HG03064 (cell line): ENCODE data around the gene CHL1.

Experiments
- ATAC-seq: cut with Tn5 transposase; IDR thresholded peaks from one replicate; pipeline ENCODE4 v1.9.1; 2021; ENCODE audit warnings: low read depth; ENCODE audit not compliant: unreplicated experiment

The CHL1 gene

DNA sequence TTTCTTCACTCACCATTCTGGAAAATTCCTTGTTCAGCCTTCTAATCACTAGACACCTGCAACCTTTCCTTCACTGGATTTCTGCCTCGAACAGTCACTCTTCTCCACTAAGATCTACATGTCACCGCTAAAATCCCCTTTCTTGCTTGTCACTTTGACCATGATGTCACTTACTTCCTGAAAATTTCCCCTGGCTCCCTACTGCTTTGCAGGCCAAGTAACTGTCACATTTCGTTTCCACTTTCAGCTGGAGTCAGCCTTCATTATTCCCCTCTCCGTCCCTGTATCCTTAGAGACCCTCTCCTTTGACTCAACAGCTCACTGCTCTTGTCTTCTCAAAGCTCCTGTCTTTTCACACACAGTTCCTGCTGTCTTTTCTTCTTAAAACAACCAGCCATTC lies 15.9 kb downstream of the CHL1 start:
- peak; percentile 89 for ATAC-seq

DNA sequence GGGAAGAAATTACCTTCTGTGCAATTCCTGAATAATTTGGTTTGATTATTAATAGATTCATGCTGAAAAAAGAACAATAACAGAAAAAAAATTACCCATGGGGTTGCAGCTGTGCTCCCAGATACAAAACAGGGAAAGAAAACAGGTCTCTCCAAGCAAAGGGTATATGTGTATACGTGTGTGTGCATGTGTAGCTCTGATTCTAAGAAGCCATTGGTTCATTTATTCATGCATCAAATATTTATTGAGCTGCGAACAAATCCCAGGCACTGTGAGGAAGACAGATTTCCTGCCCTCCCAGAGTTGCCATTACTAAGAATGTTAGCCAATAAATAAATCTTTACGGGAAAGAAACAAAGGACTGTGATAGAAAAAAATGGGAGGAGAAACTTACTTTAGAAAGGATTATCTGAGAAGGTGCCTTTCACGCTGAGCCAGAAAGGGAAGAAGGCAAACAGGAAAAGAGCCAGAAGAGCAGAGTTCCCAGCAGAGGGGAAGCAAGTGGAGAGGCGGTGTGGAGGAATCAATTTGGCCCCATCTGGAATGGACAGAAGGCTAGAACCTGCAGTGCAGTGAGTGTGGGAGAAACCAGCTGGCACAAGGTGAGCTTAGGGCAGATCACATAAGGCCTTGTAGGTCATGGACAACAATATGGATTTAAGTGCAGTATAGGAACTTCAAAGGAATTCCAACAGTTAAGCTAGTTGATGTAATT lies 20.7 kb downstream of the CHL1 start:
- ATAC-seq, result no peak

- ATAC-seq, result no peak
These were observed 21.4 kb downstream of the CHL1 start for GRCh38 chr3:217948-218347.

GRCh38 chr3:228442-229182 lies 32.0 kb downstream of the CHL1 start:
- no peak for ATAC-seq

DNA sequence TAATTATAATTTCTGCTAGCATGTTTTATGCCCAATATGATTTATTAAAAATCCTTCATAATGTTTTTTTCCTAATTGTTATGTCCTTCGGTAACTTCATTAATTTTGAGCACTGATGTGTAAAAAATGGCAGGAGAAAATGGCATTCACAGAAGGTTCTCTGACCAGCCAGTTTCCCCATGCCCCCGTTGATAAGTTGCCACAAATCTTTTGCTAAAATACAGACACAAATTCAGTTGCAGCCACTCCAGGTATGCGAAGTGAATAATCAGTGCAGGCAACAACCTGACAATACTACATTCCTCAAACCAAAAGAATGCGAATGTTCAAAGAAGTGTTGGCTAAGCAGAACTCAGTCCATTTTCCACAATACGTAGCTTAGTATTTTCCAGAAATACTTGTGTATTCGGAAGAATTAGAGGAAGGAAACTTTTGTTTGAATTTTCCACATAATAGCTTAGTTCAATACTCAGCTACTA lies 32.7 kb downstream of the CHL1 start:
- ATAC-seq, result no peak

DNA sequence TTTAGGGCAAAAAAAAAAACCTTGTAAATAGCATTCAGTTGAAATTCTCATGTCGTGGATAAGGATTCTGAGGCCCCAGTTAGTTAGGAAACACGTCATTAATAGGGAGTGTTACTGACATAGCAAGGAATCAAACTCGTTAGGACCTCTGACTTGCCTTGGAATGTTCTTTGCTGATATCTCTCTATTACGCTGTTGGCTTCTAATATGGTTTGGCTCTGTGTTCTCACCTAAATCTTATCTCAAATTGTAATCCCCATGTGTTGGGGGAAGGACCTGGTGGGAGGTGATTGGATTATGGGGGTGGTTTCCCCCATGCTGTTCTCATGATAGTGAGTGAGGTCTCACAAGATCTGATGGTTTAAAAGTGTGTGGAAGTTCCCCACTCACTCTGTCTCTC lies 40.3 kb downstream of the CHL1 start:
- no peak for ATAC-seq

DNA sequence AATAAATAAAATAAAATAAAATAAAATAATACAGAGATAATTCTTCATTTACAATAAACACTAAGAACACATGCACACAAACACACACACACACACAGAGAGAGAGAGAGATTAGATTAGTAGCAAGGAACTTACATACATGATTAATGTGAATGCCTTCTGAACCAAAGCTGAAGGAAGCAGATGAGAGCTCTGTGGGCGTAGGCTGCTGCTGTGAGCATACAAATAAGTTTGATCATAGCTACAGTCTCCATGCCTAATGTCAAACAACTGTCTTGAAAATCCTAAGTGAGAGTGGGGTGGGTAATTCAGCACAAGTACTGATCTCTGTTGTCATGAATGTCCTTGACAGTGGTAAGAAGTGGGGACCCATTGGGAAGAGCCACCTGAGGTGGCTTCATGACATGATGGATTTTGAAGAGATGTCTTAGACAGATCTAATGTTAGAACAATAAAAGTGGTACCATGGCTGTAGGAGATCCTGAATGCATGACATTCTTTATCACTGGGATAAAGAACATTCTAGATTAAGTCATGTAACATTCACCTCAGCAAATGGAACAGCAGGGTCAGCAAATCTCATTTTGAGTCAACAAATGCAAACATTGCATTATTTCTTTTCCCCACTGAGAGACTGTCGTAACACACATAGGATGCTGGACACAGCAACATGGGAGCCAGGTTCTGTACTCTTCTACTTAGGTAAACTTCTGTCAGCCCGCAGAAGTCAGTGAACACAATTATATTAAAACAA lies 46.2 kb downstream of the CHL1 start:
- no peak for ATAC-seq

- no peak for ATAC-seq
These were observed 46.8 kb downstream of the CHL1 start for GRCh38 chr3:243356-243725.

GRCh38 chr3:244041-244440 lies 47.5 kb downstream of the CHL1 start:
- no peak for ATAC-seq

DNA sequence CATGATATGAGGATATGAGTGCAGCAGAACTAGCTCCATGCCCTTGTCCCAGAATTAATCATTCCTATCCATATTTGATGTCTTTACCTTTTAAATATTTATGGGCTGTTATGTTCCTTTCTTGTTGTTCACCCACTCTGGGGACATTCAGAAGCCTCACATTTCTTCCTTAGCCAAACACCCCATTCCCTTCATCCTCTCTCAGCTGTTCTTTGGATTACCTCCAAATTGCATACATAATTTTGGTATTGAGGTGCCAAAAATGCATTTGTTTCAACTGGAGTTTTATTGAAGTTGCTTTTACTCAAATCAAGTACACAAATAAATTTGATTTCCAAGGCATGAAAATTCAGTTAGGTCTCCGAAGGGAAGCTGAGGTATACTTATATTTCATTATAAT lies 51.4 kb downstream of the CHL1 start:
- no peak for ATAC-seq

GRCh38 chr3:248864-249520 lies 52.4 kb downstream of the CHL1 start:
- ATAC-seq, result no peak

GRCh38 chr3:249587-250262 lies 53.2 kb downstream of the CHL1 start:
- ATAC-seq, result no peak

DNA sequence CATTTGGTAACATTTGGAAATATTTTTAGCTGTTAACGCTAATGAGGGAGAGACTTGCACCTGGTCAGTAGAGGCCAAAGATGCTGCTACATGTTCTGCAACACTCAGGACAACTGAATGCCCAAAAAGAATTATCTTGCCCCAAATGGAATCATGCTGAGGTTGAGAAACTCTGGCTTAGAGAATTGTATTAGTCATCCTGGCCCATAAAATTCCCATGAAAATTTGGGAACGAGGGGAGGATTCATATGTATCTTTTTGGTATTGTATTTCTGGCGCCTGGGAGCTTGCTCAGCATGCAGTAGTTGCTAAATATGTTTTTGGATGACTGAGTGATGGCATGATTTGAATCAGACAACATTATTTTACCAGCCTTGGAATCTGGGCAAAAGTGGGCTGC lies 59.9 kb downstream of the CHL1 start:
- no peak for ATAC-seq

DNA sequence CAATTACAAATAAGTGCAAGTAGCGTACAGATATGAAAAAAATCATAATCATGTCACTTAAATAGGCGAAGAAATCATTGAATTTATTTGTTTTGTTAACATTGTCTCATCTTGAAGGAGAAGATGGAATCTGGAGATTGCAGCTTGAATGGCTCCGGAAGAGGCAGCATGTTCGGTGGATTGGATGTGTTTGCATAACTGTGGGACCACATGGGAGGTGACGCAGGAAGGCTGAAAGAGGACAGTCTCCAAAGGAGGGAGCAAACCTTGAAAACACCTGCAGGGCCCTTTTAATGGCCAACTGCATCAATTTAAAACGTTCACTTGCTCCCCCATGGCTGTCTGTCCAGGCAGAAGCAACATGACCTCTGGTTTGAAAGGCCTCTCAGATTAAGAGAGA lies 61.3 kb downstream of the CHL1 start:
- ATAC-seq, result no peak

GRCh38 chr3:260898-261297 lies 64.3 kb downstream of the CHL1 start:
- ATAC-seq, result no peak

DNA sequence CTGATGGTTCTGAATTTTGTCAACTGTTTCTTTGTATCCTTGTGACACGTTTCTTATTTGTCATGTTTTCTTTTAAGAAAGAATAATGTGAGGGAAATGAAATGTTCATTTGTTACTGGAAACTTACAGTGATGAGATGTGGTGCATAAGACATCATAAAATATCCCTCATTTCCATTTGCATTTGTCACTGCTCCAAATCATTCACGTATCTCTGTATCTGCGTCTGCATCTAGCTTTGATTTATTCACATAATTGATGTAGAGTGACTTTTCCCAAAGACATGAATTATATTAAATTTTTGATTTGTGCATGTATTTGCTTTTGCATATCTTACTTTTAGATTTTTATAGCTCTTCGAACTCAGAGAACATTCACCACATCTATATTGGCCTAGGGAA lies 66.8 kb downstream of the CHL1 start:
- no peak for ATAC-seq

- no peak for ATAC-seq
These were observed 68.0 kb downstream of the CHL1 start for GRCh38 chr3:264394-265156.

GRCh38 chr3:267101-267500 lies 70.5 kb downstream of the CHL1 start:
- ATAC-seq, result no peak

GRCh38 chr3:270688-271087 lies 74.1 kb downstream of the CHL1 start:
- peak; percentile 64 for ATAC-seq

DNA sequence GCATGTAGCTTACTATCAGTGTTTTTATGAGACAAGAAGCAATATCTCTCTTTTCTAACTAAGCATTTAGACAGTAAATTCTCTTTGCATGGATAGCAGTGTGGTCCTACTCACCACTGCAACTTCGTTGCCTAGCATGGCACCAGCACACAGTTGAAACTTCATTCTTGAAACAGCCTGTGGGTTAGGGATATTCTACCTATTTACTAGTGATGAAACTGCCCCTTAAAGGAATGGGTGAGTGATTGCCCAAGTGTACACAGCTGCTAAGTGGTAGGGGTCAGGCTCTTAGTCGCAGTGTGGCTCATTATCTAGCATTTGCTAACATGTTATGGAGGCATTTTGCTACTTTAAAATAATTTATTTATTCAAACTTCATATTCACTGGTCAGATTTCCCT lies 78.4 kb downstream of the CHL1 start:
- no peak for ATAC-seq
